ENCODE results near the gene SNRPA1. TPM values are rescaled to one million over a fixed set of nuclear protein-coding genes. Genes with fewer than 3 reads are reported as not detected.
"Not testable (repeated sequence)": the region's sequence is repeated elsewhere in the genome, so short reads cannot be mapped to it uniquely, and the experiment has no call there.

SNRPA1 gene
- polyA plus RNA-seq = 10 to 100 TPM; 29.4 to 49.5 (median 36.8) TPM

- H3K27ac ChIP-seq (ENCODE audit: low read depth, low read length) = peak within 1 kb of the TSS; percentile 57
- 0% methylated on average over 80 to 87 of the region's 87 CpGs for WGBS, 3 donors
Observed at GRCh38 chr15:101294731-101295606, at the start of gene SNRPA1. SNRPA1 (minus strand) TSS chr15:101295248; CDS start chr15:101295178, 70 bp downstream.

DNA sequence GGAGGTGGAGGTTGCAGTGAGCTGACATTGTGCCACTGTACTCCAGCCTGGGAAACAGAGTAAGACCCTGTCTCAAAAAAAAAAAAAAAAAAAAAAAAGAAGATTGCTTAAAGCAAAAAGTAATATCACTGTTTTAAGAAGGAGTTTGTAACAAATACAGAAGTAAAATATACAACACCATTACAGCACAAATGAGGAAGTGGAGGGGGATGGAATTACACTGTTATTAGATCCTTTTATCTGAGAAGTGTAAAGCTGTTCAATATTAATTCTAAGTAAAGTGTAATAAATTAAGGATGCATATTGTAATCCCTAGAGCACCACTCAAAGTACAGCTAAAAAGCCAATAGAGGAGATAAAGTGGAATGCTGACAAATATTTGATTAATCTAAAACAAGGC, 47.0 kb upstream of the SNRPA1 start:
- H3K27ac ChIP-seq (ENCODE audit: low read depth, low read length) = no peak overlapping the region

GRCh38 chr15:101338502-101339057, 43.5 kb upstream of the SNRPA1 start:
- 81 to 95% (median 84%) methylated on average over 1 of the region's 1 CpG for WGBS, 3 donors
- H3K27ac ChIP-seq (ENCODE audit: low read depth, low read length) = no peak overlapping the region

GRCh38 chr15:101337976-101338375, 42.9 kb upstream of the SNRPA1 start:
- H3K27ac ChIP-seq (ENCODE audit: low read depth, low read length) = no peak overlapping the region
- WGBS, 3 donors = 59 to 65% (median 65%) methylated on average over 7 of the region's 7 CpGs

GRCh38 chr15:101333907-101334789, 39.1 kb upstream of the SNRPA1 start:
- not testable (repeated sequence) for H3K27ac ChIP-seq (ENCODE audit: low read depth, low read length)
- 57 to 78% (median 67%) methylated on average over 10 to 12 of the region's 16 CpGs for WGBS, 3 donors

DNA sequence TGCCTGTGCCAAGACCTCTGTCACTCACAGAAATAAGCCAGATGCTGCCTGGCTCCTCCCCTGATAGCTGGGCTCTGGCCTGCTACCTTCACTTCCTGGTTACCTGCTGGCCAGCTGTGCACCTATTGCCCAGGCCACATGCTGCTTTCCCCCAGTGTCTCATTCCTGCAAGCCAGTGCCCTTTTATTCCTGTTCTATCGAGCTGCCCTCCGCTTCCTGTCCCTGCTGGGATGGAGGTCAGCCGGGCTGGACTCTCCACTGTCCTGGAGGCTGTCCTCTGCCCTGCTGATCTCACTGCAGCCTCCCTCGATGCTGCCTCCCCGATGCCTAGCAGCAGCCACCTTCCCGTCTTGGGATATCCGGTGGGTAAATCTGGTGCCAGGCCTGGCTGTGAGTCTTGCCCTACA, 37.0 kb upstream of the SNRPA1 start:
- 88 to 93% (median 91%) methylated on average over 7 of the region's 7 CpGs for WGBS, 3 donors
- H3K27ac ChIP-seq (ENCODE audit: low read depth, low read length) = no peak overlapping the region

GRCh38 chr15:101329867-101330380, 34.9 kb upstream of the SNRPA1 start:
- H3K27ac ChIP-seq (ENCODE audit: low read depth, low read length) = no peak overlapping the region
- 81 to 84% (median 81%) methylated on average over 9 of the region's 9 CpGs for WGBS, 3 donors

DNA sequence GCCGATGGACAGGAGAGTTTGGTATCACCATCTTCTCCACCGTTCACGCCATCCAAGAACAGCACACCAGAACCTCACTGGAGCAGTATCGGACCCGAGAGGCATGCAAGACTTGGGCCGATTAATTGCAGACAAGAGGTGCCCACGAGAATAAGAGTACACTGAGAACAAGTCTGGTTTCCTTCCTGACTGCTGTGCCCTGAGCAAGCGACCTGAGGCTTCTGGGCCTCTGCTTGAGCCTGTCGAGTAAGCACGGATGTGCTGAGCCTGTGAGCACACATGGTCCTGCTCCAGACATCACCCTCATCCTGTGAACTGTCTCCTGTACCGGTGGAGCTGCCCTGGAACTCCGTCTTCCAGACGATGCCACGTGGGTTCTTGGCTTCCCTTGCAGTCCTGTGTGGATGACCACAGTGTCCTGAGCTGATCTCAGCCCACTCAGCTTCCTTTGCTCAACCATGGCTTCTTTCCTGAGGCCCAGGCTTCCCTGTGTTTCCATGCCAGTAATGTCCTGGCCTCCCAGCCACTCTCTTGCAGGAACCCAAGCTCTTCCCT, 34.3 kb upstream of the SNRPA1 start:
- 80 to 85% (median 83%) methylated on average over 14 of the region's 14 CpGs for WGBS, 3 donors

GRCh38 chr15:101328001-101328400, 33.0 kb upstream of the SNRPA1 start:
- 81 to 86% (median 85%) methylated on average over 14 of the region's 14 CpGs for WGBS, 3 donors

More for the DNA sequence above, 34.3 kb upstream of the SNRPA1 start:
- H3K27ac ChIP-seq (ENCODE audit: low read depth, low read length) = no peak overlapping the region

GRCh38 chr15:101327147-101327740, 32.2 kb upstream of the SNRPA1 start:
- H3K27ac ChIP-seq (ENCODE audit: low read depth, low read length) = no peak overlapping the region
- whole genome bisulfite sequencing, 3 donors = 71 to 74% (median 74%) methylated on average over 17 of the region's 17 CpGs

More at GRCh38 chr15:101328001-101328400, 33.0 kb upstream of the SNRPA1 start:
- H3K27ac ChIP-seq (ENCODE audit: low read depth, low read length) = no peak overlapping the region

DNA sequence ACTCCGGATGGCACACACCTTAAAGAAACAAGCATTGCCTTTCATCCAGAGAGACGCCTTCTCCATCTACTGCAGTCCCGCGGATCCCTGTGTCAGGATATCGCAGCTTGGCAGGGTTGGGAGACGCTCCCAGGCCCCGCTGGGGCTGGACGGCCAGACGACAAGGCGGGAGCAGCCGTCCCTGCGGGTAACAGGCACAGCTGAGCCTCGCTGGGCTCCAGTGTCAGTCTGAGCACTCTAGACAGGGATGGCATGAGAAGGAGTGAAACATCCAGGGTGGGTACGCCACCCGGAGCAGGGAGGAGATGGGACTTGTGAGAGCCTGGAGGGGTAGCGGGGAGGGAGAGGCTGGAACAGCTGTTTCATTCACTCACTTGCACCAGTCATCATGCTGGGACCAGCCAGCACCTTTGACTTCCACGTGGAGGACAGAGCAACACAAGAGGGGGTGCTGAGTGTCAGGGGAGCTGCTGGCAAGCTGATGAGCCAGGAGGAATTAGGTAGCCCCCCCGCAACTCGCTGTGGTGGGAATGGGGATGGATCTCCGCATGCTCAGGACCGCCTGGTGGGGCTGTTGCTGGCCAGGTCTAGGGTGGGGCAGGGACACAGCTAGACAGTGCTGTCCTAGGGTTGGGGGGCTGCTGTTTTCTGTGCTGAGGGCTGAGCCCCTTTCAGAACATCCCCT, 31.6 kb upstream of the SNRPA1 start:
- H3K27ac ChIP-seq (ENCODE audit: low read depth, low read length) = no peak overlapping the region
- 79 to 85% (median 83%) methylated on average over 21 of the region's 21 CpGs for WGBS, 3 donors

DNA sequence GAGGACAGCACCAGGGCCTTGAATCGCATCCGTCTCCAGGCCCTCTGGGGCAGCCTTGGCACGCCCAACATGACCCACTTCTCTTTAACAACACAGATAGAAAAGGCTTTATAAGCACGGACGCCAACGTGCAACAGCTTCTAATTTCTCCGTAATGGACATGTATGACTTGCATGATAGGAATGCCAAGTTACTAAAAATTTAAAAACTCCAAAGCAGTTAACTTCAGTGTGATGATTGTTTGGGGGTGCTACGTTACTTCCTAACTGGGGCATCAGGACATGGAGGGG, 30.9 kb upstream of the SNRPA1 start:
- 86 to 94% (median 89%) methylated on average over 8 of the region's 8 CpGs for WGBS, 3 donors
- no peak overlapping the region for H3K27ac ChIP-seq (ENCODE audit: low read depth, low read length)

DNA sequence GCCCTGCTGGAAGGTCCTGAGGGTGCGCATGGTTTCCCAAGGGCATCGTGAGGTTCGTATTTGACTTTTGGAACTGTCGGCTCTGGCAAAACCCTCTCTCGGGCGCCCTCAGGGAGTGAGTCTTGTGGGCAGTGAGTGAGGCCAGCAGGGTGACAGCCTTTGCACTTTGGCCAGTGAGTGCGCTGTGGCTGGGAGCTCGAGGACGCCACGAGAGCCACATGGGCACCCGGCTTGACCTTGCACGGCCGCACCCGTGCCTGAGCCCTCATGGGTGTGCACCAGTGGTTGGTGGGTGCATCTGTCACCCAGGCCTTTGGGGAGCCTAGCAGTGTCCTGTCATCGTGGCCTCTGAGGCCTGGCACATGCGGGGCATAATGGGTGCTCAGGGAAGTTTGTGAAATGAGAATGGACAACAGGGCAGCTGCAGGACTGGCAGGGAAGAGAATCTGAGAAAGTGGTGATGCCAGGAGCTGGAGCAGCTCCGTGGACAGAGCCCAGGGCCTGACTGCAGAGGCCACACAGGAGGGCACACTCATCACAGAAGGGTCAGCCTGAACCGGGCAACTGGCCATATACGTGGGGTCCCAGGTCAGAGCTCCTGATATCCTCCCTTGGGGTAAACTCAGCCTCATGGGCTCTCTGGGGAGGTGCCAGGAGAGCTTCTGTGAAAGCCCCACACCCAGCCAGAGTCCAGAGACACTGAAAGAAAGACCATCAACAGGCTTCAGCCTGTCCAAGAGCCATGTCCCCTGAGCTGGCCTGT, 30.4 kb upstream of the SNRPA1 start:
- no peak overlapping the region for H3K27ac ChIP-seq (ENCODE audit: low read depth, low read length)
- 93 to 95% (median 93%) methylated on average over 19 of the region's 19 CpGs for WGBS, 3 donors

- H3K27ac ChIP-seq (ENCODE audit: low read depth, low read length) = no peak overlapping the region
- 81 to 85% (median 85%) methylated on average over 13 of the region's 13 CpGs for WGBS, 3 donors
Observed at GRCh38 chr15:101324524-101325177, 29.6 kb upstream of the SNRPA1 start.

- H3K27ac ChIP-seq (ENCODE audit: low read depth, low read length) = no peak overlapping the region
- WGBS, 3 donors = 88 to 91% (median 90%) methylated on average over 21 of the region's 21 CpGs
Observed at GRCh38 chr15:101323793-101324523, 28.9 kb upstream of the SNRPA1 start.
